Parietal lobe (tissue), 2 donors: Measurements from ENCODE around the gene MTX3. TPM values are rescaled to one million over a fixed set of nuclear protein-coding genes. Genes with fewer than 3 reads are reported as not detected.

Experiments used
- small RNA-seq: library from RNA; depleted of rRNA; stranded (forward); fragments of <200 nt; gene quantifications from one replicate; pipeline ENCODE3, GENCODE V24; 2014; ENCODE audit warnings: low replicate concordance
- total RNA-seq: library from RNA; depleted of rRNA; stranded (reverse); fragments of >200 nt; gene quantifications from one replicate; pipeline ENCODE4 v1.2.3, GENCODE V29; 2014

MTX3 gene
- total RNA-seq: 24.4 TPM

GRCh38 chr5:79990598-79991507, at the start of gene MTX3:
Gene MTX3, minus strand, starts transcription at chr5:79991262. Its CDS starts 24 bp downstream, at chr5:79991238.

GRCh38 chr5:80034962-80035821, 44.1 kb upstream of the MTX3 start, which contains the start of gene THBS4:
Gene THBS4, plus strand, starts transcription at chr5:80035348. Its CDS starts 190 bp downstream, at chr5:80035538.

Small RNAs within 50 kb of the gene (small RNA-seq; reads per million reads assigned to genes)
- not detected for gene TRMT112P2

Other genes with a start within 250 kb of the MTX3 start
- 3.4 TPM for gene THBS4, start 44.1 kb upstream of the MTX3 start, total RNA-seq